Activated CD8-positive, alpha-beta memory T cell treated with anti-CD3 and anti-CD28 coated beads, Interleukin-2, amount 50 U/mL, for 24 hours (primary cell): Measurements from ENCODE around the gene LIPK.
"Not testable (repeated sequence)": the region's sequence is repeated elsewhere in the genome, so short reads cannot be mapped to it uniquely, and the experiment has no call there.

Experiments used
- DNase-seq: peaks from one replicate; pipeline ENCODE4 v3.0.0-alpha.2; 2020; ENCODE audit errors: extremely low read depth

LIPK gene, protein sequence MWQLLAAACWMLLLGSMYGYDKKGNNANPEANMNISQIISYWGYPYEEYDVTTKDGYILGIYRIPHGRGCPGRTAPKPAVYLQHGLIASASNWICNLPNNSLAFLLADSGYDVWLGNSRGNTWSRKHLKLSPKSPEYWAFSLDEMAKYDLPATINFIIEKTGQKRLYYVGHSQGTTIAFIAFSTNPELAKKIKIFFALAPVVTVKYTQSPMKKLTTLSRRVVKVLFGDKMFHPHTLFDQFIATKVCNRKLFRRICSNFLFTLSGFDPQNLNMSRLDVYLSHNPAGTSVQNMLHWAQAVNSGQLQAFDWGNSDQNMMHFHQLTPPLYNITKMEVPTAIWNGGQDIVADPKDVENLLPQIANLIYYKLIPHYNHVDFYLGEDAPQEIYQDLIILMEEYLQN

DNA sequence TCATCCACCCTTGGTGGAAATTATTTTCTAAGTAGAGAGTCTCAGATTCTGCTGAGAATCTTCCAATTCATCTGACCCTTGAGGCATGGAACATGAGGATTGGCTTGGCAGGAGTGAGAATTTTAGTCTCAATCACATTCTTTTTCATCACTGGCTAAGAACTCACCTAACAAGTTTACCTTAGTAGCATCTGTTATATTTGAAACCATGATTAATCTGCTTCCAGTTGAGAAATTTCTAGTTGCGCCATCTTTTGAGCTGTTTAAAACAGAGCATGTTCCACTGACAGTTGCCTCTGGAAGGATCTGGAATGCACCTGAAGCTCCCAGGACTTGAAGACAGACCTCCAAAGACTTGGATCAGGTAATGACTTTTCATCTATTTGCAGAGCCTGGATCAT lies at the start of gene LIPK:
TSS of gene LIPK (plus strand) at position 292 of the 400 bp plus-strand sequence. CDS start 18,295 bp downstream, outside the sequence.
- no peak for DNase-seq

DNA sequence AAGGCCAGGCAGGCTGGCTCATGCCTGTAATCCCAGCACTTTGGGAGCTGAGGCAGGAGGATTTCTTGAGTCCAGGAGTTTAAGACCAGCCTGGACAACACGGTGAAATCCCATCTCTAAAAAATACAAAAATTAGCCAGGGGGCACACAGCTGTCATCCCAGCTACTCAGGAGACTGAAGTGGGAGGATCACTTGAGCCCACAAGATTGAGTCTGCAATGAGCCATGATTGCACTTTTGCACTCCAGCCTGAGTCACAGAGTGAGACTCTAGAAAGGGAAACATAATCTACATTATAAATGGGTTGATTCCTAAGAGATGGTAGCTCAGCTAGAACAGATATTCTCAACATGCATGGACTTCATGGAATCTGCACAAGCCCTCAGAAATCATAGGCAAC lies 48.1 kb upstream of the LIPK start:
- DNase-seq: no peak

GRCh38 chr10:88659725-88660597 lies 46.1 kb upstream of the LIPK start:
- no peak for DNase-seq

DNA sequence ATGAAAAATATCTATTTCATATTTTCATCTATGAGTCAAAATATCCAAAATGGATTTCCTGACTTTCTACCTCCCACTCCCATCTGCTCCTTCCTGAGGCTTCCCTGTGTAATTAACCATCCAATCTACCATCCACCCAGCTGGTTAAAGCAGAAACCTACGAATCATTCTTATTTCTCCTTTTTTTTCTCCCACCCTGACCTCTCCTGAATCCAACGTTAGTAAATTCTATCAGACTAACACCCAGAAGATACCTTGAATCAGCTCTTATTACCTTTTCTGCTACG lies 45.5 kb upstream of the LIPK start:
- no peak for DNase-seq

DNA sequence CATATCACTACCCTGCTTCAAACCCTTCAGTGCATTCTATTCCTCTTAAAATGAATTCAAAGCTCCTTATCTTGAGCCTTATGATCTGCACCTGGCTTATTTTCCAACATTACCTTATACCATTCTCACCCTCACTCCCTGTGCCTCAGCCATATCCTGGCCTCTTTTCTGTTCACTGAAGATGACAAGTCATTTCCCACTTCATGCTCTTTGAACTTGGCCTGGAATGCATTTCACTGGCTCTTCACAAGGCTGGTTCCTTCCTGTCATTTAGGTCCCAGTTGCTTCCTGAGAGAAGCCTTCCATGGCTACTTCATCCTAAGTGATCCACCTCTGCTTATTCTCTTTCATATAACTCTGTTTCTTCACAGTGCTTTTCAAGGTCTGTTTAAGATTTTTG lies 45.0 kb upstream of the LIPK start:
- no peak for DNase-seq

- no peak for DNase-seq
Measured at GRCh38 chr10:88661577-88661976, 44.5 kb upstream of the LIPK start.

DNA sequence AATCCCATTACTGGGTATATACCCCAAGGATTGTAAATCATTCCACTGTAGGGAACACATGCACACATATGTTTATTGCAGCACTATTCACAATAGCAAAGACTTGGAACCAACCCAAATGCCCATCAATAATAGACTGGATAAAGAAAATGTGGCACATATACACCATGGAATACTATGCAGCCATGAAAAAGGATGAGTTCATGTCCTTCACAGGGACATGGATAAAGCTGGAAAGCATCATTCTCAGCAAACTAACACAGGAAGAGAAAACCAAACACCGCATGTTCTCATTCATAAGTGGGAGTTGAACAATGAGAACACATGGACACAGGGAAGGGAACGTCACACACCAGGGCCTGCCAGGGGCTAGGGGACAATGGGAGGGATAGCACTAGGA lies 42.9 kb upstream of the LIPK start:
- DNase-seq: not testable (repeated sequence)

DNA sequence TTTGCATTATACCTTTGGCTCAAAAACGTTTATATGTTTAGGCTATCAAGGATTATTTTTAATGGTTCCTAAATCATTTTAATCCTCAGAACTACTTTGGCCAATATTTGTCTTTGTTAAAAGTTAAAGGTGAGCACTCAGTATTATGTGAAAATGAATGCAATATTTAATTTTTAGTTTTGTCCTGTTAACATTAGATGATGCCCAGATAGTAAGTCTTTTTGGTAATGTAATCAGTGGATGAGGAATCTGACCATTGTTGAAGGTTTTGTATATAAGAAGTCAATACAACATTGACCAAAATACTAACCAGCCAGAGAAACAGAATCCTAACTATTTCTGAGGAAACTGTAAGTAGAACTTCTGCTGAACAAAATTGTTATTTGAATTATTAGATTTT lies 41.9 kb upstream of the LIPK start, which contains the start of gene LIPF:
TSS of gene LIPF (plus strand) at position 301 of the 400 bp plus-strand sequence. CDS start 2,856 bp downstream, outside the sequence.
- no peak for DNase-seq

DNA sequence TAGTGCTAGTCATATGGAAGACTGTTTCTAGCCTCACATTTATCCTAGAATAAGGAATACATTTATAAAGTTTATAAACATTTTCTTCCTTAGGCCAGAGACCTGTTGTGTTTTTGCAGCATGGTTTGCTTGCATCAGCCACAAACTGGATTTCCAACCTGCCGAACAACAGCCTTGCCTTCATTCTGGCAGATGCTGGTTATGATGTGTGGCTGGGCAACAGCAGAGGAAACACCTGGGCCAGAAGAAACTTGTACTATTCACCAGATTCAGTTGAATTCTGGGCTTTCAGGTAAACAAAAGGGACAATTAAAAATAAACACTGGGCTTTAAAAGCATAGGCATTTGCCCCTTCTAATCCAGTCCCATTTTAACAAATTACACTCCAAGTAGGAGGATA lies 37.6 kb upstream of the LIPK start:
- DNase-seq: no peak

DNA sequence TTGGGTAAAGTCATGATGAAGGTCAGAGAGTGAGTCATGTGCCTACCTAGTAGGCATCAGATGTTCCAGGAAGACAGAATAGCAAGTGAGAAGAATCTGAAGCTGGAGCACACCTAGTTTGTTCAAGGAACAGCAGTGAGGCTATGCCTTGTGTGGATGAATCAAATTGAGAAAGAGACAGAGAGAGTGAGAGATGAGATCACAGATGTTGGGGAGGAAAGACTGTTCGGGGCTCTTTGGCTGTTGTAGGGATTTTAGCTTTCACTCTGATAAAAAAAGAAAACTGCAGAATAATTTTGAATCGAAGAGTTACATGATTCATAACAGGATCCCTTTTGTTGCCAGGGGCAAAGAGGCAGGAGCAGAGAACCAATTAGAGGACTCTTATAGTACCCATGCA lies 35.6 kb upstream of the LIPK start:
- DNase-seq: no peak

GRCh38 chr10:88672041-88672440 lies 34.0 kb upstream of the LIPK start:
- no peak for DNase-seq

DNA sequence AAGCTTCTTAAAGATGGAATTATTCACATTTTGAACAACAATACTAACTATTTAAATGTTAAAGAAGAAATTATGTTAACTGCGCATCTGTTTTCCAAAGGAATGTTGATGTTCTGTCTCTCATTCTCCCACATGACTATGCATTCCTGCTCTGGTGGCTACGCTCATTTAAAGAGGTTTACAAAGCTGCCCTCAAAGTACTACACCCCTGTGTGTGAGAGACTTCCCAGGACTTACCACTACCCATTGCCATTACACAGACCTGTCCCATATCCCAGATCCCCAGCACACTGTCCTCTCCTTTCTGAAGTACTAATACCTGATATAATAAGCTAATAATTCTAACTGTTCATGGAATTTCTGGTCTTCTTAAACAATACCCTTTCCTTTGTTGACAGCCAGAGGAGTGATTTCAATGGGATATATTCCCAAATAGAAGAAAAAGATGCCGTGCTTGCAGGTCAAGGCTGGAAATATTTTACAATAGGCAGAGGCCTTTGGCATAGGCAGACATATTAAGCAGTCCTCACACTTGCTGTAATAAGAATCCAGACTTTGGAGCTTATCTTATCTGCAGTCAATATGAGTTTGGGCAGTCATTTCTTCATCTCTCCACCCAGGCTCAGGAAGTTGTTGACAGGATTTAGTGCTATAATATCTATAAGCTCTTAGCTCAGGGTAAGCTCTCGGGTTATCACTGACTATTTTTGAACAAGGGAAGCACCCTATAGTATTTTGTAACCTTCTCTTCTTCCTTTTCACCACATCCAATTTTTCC lies 29.6 kb upstream of the LIPK start:
- DNase-seq: no peak

DNA sequence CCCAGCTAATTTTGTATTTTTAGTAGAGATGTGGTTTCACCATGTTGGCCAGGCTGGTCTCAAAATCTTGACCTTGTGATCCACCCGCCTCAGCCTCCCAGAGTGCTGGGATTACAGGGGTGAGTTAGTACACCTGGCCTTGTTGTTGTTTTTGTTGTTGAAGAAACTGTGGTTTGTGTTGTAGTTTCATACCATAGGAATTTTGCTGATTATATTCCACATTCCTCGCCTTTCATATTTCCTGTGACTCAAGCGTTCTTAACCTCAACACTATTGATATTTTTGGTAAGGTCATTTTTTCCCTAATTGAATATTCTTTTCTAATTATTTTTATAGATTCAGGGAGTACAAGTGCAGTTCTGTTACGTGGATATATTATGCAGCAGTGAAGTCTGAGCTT lies 25.1 kb upstream of the LIPK start:
- DNase-seq: no peak

DNA sequence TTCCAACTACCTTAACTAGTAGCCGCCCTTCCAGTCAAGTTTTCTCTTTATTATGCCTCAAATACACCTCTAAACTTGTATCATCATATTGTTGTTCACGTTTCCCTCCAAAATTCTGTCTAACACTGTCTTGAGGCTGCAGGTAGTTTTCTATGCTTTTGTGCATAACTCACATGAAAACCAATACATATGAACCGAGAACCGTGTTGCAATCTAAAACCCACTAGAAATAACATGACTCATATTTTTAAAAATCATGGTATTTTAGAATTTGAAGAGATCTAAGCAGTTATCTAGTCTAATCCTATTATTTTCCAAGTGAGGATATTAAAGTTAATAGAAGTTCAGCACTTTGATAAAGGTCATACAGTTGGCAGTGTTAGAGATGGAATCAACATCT lies 23.6 kb upstream of the LIPK start:
- no peak for DNase-seq

DNA sequence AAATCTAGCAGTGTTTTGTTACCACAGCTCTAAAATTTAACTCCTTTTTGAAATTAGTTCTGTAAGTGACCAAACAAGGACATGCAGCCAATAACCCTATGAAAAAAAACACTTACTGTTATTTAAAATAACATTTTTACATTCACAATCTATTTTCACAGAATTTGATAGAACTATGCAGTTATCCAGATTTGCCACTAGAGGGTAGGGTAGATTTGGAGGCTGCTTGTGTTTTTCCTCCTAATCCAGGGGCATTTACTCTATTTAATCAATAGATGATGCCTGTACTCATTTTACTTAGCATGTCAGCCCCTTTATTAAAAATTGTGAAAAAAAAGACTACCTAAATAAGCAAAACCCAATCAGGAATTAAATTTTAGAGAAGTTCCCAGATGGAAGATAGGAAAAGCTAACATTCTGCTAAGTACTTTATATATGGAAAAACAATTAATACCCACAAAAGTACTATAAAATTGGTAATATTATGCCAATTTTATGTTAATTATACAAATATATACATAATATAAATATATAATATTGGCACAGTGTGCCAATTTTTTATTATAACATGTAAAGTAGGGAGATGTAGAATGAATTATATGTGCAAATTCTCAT lies 18.1 kb upstream of the LIPK start:
- DNase-seq: no peak

GRCh38 chr10:88689366-88689765 lies 16.7 kb upstream of the LIPK start:
- DNase-seq: no peak

DNA sequence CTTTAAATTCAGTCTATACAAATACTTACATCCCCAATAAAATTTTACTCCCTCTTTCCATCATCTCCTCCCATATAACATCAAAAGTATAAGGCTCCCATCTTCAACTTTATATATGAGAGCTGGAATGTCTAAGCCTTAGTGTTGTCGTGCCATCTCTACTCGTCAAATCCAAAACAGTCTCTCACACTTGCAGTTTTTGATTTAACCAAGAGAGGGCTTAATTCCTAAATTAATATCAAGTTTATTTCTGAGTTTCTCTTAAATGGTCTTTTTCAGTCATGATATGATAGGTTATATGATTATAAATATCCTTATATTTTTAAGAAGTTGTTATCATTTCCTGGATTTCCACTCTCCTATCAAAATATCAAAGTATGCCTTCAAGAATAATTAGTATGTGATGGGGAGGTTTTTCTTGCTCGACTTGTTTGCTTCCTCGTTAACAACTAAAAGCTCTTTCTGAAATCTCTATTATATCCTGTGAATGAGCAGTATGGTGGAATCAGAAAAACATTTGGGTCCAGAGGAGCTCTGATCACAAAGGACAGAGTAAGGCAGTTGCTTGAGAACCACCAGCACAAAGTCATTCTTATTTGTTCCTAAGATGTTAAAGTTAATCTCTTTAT lies 12.5 kb upstream of the LIPK start:
- no peak for DNase-seq

GRCh38 chr10:88702848-88703597 lies 3.0 kb upstream of the LIPK start:
- no peak for DNase-seq

DNA sequence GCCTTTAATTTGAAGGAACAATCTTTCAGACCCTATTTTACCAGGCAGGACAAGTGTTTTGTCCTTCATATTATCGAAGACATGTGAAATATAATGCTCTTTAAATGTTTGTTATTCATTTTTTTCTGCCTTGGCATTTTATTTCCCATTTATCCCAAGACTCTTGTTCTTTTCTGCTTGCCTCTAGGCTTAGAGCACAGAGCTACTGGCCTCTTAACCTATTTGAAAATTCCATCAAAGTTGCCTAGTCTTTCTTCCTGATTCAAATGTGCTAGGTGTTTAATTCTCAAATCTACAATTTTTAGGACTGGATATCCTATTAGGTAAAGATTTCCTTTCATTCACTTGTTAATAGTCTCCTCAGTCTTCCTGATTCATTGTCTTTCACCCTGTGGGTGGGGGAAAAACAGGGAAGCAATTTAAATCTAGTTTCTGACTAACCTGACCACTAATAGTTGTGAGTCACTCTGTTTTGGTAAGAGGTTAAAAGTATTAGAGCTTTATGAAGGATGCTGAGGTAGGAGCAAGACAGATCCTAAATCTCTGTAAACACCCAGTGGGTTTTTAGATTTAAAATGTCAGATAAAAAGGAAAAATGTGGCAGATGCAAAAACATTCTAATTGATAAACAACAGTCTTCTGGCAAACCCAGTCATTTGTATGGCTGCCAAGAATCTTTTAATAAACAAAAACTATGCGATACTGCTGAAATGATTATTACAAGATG lies 1.5 kb downstream of the LIPK start:
- DNase-seq: no peak

- DNase-seq: not testable (repeated sequence)
Measured at GRCh38 chr10:88709361-88709760, 3.3 kb downstream of the LIPK start.
